Mononuclear cell (primary cell): ENCODE data around the gene PDGFA. TPM values are rescaled to one million over a fixed set of nuclear protein-coding genes. Genes with fewer than 3 reads are reported as not detected.

Source experiments
- H3K27me3 ChIP-seq: 2 replicates; pipeline ENCODE4 v1.6.0; 2011; ENCODE audit warnings: low read length, control low read depth; ENCODE audit not compliant: insufficient read depth
- H3K4me1 ChIP-seq: 2 replicates; pipeline ENCODE4 v1.5.1; 2011; ENCODE audit warnings: mild to moderate bottlenecking, low read length, control low read depth; ENCODE audit not compliant: insufficient read depth
- H3K4me3 ChIP-seq: 2 replicates; pipeline ENCODE4 v1.5.1; 2011; ENCODE audit warnings: mild to moderate bottlenecking, low read length, moderate library complexity
- H3K9me3 ChIP-seq: 2 replicates; pipeline ENCODE4 v1.5.1; 2011; ENCODE audit warnings: low read depth, mild to moderate bottlenecking, control low read depth, low read length
- total RNA-seq: library from RNA; depleted of rRNA; stranded (reverse); fragments of >200 nt; gene quantifications from one replicate; pipeline ENCODE4 v1.2.3, GENCODE V29; 2012

The PDGFA gene
- total RNA-seq, 1 donor, result 6.1 TPM

DNA sequence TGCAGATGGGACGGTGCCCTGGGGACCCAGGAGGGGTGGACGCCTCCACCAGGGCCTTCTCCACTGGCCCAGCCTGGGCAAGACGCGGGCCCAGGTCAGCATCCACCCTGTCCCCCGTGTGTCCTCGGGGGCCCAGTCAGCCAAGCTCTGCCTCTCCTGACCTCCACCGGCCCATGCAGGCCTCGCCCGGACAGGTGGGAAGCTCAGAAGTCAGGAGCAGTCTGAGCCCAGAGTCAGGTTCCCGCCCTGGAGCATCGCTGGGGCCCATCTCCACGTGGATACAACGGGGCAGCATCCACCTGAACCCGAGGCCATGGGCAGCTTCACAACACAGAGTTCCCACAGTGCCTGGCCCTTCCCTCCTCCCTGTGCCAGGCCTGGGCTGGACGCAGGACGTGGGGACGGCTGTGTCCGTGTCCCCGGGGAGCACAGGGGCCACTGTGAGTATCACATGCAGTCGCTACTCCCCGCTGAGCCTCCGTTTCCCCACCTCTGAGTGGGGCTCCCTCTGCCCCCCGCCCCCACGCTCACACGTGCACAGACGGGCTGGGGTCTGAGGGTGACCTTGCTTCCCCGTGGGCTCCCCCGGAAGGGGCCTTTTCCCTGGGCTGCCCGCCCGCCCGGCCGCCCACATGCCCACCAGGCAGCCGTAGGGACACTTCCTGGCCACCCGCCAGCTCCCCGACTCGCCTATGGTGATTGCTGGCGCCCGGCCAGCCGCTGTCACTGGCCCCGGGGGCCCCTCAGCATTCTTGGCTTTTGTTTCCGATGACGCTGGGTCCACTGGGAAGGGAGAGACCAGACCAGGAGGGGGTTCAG, 64.3 kb downstream of the PDGFA start:
- H3K27me3 ChIP-seq, result no peaks in the 10 kb centered on the region
- H3K4me3 ChIP-seq, result no peak overlapping the region
- H3K9me3 ChIP-seq, result no peaks in the 10 kb centered on the region
- no peaks in the 10 kb centered on the region for H3K4me1 ChIP-seq

DNA sequence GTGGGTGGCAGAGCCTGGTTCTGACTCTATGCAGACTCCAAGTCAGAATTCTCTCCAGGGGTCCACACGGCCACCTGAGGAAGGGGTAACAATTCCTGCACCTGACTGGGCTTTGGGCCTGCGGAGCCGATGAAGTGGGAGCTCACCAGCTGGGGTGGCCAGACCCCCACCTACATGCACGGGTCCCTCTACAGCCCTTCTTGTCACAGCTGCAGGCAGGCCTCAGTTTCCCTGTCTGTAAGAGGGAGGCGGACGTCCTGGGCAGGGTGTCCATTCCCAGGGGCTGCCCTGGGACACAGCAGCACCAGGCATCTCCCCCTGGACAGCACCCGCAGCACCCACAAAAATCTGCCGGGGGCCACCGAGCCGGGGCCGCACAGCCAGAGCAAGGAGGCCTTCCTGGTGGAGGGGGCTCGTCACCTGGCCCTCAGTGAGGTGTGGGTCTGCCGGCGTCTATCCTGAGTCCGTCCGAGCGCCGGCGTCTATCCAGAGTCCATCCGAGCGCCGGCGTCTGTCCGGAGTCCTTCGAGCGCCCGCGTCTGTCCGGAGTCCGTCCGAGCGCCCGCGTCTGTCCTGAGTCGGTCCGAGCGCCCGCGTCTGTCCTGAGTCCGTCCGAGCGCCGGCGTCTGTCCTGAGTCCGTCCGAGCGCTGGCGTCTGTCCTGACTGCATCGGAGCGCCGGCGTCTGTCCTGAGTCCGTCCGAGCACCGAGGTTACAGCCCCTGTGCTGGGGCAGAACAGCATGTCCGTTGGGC, 65.1 kb downstream of the PDGFA start:
- H3K9me3 ChIP-seq, result no peaks in the 10 kb centered on the region
- no peak overlapping the region for H3K4me3 ChIP-seq
- H3K27me3 ChIP-seq, result no peaks in the 10 kb centered on the region
- no peaks in the 10 kb centered on the region for H3K4me1 ChIP-seq

DNA sequence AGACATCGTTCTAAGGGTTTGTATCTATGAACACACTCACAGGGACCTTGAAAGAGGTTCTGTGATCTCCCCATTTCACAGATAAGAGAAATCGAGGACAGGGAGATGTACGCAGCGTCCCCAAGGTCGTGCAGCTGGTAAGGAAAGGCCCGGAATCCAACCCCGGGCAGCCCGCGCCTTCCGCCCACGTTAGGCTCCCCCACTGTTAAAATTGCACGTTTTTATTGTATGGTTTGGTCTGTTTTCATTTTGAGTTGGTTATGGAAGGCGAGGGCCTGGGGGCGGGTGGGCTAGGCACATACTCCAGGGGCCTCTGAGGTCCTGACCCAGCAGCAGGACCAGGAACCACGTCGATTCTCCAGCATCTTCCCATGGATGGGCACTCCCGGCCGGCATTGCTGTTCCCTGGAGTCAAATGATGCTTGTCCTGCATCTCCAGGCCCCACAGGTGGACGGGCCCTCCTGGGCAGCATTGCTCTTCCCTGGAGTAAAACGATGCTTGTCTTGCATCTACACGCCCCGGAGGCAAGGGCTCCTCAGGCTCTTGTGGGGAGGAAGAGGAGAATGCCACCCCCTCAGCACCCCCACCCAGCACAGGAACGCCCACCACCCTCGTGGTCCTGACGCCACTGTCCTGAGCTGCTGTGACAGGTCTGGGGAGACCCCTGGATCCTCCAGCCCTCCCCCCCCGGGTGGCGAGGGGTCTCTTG, 65.9 kb downstream of the PDGFA start:
- H3K4me3 ChIP-seq, result no peak overlapping the region
- H3K4me1 ChIP-seq, result no peaks in the 10 kb centered on the region
- no peaks in the 10 kb centered on the region for H3K27me3 ChIP-seq
- no peaks in the 10 kb centered on the region for H3K9me3 ChIP-seq

DNA sequence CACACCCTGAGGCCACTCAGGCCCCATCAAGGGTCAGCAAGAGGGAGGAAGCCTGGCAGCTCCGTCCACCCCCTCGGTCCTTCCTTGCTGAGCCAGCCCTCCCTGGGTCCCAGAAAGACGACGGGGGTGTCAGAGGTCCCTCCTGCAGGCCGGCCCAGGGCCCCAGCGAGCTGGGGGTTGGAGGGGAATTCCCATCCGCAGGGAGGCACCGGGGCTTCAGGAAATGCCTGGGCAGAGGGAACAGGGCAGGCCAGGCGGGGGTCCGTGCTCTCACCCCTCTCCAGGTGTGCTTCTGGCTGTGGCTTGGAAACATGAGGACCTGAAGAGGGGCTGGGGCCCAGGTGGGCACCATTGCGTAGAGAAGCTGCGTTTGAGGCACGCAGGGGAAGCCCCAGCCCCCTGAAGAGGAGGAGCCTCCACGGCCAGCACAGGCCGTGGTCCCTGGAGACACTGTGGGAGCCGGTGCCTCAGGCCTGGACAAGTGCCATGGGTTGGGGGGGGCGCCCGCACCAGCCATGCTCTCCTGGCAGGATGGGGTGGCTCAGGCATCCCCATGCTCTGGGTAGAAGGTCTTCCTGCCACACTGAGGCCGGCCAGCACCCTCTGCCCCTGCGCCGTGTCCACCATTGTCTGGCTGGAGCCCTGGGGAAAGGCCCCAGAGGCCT, 66.7 kb downstream of the PDGFA start:
- Histone ChIP-seq H3K9me3 (no peaks in the 10 kb centered on the region), H3K4me3 (no peak overlapping the region), H3K4me1 (no peaks in the 10 kb centered on the region), H3K27me3 (no peaks in the 10 kb centered on the region)

DNA sequence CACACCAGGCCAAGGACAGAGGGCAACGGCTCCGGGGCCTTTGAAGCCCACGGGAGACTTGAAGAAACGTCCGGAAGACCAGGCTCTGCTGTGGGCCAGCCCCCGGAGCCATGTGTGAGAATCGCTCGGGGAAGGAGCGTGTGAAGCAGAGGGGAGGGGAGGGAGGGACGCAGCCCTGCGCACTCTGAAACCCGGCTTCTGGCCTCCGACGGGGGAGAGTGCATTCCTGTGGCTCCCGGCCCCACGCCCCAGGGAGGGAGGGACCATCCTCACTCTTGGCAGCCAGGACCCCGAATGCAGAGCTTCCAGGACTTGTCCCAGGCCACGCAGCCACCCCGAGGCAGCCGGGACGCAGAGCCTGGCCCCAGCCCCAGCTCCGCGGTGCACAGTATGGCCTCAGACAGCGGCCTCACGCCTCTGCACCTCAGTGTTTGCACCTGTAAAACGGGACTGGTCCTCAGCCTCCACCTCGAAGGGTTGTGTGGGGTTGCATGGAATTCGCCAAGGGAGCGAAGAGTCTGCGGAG, 67.4 kb downstream of the PDGFA start:
- no peaks in the 10 kb centered on the region for H3K27me3 ChIP-seq
- no peaks in the 10 kb centered on the region for H3K4me1 ChIP-seq
- no peaks in the 10 kb centered on the region for H3K9me3 ChIP-seq
- H3K4me3 ChIP-seq, result no peak overlapping the region

DNA sequence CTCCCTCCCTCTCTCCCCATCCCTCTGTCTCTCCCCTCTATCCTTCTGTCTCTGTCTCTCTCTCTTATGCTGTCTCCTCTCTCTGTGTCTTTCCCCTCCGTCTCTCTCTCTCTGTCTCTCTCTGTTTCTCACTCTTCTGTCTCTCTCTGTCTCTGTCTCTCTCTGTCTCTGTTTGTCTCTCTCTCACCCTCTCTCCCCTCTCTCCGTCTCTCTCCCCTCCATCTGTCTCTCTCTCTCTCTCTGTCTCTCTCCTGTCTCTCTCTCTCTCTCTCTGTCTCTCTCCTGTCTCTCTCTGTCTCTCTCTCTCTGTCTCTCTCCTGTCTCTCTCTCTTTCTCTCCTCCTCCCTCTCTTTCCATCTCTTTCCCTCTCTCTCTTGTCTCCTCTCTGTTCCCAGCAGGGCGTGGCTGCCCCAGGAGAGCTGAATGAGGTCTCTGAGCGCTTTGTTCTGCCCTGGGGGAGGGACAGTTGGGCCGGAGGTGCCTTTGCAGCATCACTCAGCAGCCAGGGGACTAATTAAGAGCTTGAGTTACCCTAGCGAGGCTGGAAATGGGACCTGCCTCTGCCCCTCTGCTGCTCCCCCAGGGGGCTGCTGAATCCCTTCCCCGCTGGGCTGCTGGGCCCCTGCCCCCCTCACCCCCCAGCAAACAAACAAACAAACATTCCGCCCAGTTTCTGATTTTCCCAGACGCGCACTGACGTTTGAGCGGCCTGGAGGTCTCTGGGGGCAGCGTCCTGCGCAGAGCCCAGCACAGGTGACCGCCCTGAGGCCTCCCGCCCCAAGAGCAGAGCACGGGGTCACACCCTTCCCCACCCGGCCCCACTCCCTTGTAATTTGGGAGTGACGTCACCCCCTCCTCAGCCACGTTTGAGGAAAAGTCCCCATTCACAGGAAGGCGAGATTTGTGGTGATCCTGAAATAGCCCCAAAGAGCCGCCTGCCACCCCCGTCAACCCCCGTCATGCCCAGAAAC, 68.1 kb downstream of the PDGFA start:
- Histone ChIP-seq H3K27me3 (no peaks in the 10 kb centered on the region), H3K4me1 (no peaks in the 10 kb centered on the region), H3K9me3 (no peaks in the 10 kb centered on the region), H3K4me3 (no peak overlapping the region)

DNA sequence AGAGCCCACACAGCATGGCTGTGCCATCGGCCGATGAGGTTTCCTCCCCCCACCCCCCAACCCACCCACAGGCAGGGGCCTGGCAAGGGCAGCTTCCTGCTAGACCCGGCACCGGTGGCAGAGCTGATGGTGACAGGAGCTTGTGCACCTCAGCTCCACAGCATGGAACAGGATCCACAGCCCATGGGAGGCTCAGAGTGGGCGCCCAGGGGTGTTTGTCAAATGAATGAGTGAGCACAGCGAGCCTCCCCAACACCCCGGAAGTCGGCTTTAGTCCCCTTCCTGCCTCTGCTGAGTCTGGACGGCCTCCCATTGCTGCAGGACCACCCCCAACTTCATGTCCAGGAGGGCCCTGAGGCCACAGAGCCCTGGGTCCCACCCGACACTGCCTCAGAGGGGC, 68.9 kb downstream of the PDGFA start:
- no peaks in the 10 kb centered on the region for H3K27me3 ChIP-seq
- H3K4me3 ChIP-seq, result no peak overlapping the region
- H3K4me1 ChIP-seq, result no peaks in the 10 kb centered on the region
- H3K9me3 ChIP-seq, result no peaks in the 10 kb centered on the region

DNA sequence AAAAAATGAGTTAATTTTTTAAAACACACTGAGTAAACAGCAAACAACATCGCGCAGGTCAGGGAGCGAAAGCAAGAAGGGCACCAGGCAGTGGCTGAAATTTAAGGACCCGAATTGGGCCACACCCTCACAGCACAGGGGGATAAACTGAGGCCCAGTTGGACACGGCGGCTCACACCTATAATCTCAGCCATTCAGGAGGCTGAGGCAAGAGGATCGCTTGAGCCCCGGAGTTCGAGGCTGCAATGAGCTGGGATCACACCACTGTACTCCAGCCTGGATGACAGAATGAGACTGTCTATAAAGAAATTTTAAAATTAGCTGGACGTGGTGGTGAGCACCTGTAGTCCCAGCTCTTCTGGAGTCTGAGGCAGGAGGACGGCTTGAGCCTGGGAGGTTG, 69.6 kb downstream of the PDGFA start:
- Histone ChIP-seq H3K4me1 (no peaks in the 10 kb centered on the region), H3K4me3 (no peak overlapping the region), H3K27me3 (no peaks in the 10 kb centered on the region), H3K9me3 (no peaks in the 10 kb centered on the region)

DNA sequence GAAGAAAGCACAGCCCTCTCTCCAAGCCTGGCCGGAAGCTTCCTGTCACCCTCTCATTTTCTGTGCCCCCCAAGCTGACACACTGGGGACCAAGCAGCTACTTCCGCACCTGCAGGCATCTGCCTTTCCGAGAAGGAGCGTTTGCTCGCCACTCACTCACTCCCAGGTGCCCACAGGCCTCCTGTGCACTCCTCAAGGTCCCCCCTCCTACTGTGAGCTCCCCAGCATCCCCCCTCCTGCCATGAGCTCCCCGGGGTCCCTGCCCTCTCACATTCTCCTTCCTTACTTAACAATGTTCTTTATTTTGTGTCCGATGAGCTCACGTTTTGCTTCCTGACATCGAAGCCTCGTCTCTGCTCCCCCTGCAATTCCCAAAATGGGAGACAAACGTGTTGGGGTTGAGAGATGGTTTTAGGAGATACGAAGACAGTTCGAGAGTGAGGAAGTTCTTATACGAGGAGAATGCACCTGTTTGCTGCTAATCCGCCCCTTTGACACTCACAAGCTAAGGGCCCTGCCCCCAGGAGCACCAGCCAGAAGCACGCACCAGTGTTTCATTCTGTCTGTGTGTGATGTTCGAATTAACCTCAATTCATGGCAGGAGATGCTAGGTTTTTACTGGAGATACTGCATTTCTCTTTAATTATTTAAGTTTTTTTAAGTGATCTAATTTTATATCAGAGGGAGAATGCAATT, 70.2 kb downstream of the PDGFA start:
- no peaks in the 10 kb centered on the region for H3K27me3 ChIP-seq
- no peaks in the 10 kb centered on the region for H3K4me1 ChIP-seq
- no peaks in the 10 kb centered on the region for H3K9me3 ChIP-seq
- H3K4me3 ChIP-seq, result no peak overlapping the region

DNA sequence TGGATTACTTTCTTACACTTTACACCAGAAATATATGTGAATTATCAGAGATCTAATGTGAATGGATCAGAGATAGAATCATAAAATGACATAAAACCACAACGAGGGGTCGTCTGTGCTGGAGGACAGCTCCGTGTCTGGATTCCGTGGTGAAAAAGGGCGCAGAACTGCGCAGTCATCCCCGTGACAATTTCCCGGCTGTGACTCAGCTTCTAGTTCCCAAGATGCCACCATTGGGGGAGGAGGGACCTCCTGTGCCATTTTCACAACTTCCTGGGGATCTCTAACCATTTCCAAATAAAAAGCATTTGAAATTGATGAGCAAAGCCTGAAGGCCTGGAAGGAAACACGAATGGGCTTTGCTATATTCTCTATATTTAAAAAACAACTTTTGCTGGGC, 72.1 kb downstream of the PDGFA start:
- no peak overlapping the region for H3K4me3 ChIP-seq
- no peaks in the 10 kb centered on the region for H3K4me1 ChIP-seq
- H3K27me3 ChIP-seq, result no peaks in the 10 kb centered on the region
- no peaks in the 10 kb centered on the region for H3K9me3 ChIP-seq

Other genes with a start within 250 kb of the PDGFA start
- gene FOXL3, start 229.7 kb downstream of the PDGFA start, total RNA-seq, result not detected
- gene DNAAF5, start 206.9 kb upstream of the PDGFA start, total RNA-seq, result 2.9 TPM
- 9.4 TPM for gene PRKAR1B, start 207.4 kb upstream of the PDGFA start, total RNA-seq